Measurements from ENCODE around the gene MEGF10.

MEGF10 gene

GRCh38 chr5:127447827-127448226 is 157.2 kb downstream of the MEGF10 start:
- no peak for DNase-seq

- DNase-seq: no peak
Measured at GRCh38 chr5:127450046-127450445, 159.4 kb downstream of the MEGF10 start.

- DNase-seq: no peak
Measured at GRCh38 chr5:127451096-127451495, 160.5 kb downstream of the MEGF10 start.

GRCh38 chr5:127452626-127453025 is 162.0 kb downstream of the MEGF10 start:
- DNase-seq: no peak

- no peak for DNase-seq
Measured at GRCh38 chr5:127471211-127471610, 180.6 kb downstream of the MEGF10 start.

- no peak for DNase-seq
Measured at GRCh38 chr5:127472700-127473099, 182.1 kb downstream of the MEGF10 start.

GRCh38 chr5:127486471-127486870 is 195.9 kb downstream of the MEGF10 start:
- no peak for DNase-seq

- DNase-seq: peak in 1 of 2 donors; percentile 52
Measured at GRCh38 chr5:127492854-127493738, 202.5 kb downstream of the MEGF10 start.

GRCh38 chr5:127498548-127498947 is 208.0 kb downstream of the MEGF10 start:
- no peak for DNase-seq

- no peak for DNase-seq
Measured at GRCh38 chr5:127505905-127506304, 215.3 kb downstream of the MEGF10 start.

- DNase-seq: no peak
Measured at GRCh38 chr5:127506616-127507015, 216.0 kb downstream of the MEGF10 start.

- no peak for DNase-seq
Measured at GRCh38 chr5:127508644-127509373, 218.2 kb downstream of the MEGF10 start.

Measured in CD4-positive, alpha-beta T cell treated with Interleukin-4 for 1 hour (primary cell).